ENCODE results near the gene NECAB2.

GRCh38 chr16:83956336-83957289 lies 11.4 kb upstream of the NECAB2 start:
- TF ChIP-seq POLR2A (IDR thresholded peaks at IDR 0.05) (no peak), CTCF (IDR thresholded peaks at IDR 0.05) (peak; percentile 47 to 77 (median 70))

Measured in body of pancreas (tissue), 4 donors.